B cell (primary cell): ENCODE data around the gene FLNA.

ENCODE experiments used
- EZH2 ChIP-seq: IDR thresholded peaks from 2 replicates; pipeline ENCODE4 v1.6.1; 2012; ENCODE audit warnings: borderline replicate concordance, low read depth, mild to moderate bottlenecking, moderate library complexity, low read length; ENCODE audit not compliant: insufficient read depth, poor library complexity, severe bottlenecking
- TF ChIP-seq, protein P1 (sequence below): fragments of 200-600 bp; IDR thresholded peaks from one replicate; pipeline ENCODE4 v1.8.0; 2022; ENCODE audit warnings: antibody characterized with exemption, mild to moderate bottlenecking

DNA sequence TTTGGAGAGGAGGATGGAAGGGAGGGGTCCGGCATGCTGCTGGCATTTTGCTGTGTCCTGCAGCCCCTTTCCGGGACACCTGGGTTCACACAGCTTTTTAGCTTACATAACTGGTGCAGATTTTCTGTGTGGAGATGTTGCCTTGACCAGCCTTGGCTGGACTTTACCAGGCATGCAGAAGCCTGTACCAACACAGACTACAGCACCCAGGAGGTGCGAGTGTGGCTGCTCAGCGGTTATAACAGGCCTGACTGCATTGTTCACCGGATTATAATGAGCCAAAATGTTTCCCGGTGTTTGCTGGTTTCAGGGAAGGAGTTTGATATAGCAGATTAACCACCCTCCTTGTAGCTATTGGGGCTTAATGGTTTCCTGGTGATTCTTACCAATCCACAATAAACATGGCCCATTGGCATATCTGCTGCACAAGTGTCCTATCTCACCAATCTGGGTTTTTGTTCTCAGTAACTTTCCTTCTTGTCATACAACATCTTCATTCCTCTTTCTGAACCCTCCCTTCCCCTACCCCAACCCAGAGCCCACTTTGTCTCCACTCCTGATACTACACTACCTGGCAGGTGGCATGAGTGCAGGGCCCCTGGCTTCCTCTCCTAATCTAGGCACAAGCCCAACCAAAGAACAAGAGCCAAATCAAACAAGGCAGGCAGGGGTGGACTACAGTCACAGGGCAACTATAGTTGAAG is 27.6 kb upstream of the FLNA start:
- TF ChIP-seq, protein P1, sequence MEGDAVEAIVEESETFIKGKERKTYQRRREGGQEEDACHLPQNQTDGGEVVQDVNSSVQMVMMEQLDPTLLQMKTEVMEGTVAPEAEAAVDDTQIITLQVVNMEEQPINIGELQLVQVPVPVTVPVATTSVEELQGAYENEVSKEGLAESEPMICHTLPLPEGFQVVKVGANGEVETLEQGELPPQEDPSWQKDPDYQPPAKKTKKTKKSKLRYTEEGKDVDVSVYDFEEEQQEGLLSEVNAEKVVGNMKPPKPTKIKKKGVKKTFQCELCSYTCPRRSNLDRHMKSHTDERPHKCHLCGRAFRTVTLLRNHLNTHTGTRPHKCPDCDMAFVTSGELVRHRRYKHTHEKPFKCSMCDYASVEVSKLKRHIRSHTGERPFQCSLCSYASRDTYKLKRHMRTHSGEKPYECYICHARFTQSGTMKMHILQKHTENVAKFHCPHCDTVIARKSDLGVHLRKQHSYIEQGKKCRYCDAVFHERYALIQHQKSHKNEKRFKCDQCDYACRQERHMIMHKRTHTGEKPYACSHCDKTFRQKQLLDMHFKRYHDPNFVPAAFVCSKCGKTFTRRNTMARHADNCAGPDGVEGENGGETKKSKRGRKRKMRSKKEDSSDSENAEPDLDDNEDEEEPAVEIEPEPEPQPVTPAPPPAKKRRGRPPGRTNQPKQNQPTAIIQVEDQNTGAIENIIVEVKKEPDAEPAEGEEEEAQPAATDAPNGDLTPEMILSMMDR, result no peak
- TF ChIP-seq EZH2, result no peak
